Lung microvascular endothelial cell (primary cell): ENCODE data around the gene PCDHGB5. TPM values are rescaled to one million over a fixed set of nuclear protein-coding genes. Genes with fewer than 3 reads are reported as not detected.
"Not testable (repeated sequence)": the region's sequence is repeated elsewhere in the genome, so short reads cannot be mapped to it uniquely, and the experiment has no call there.

Source experiments
- DNase-seq, 2 donors: peaks; one replicate each; pipeline versions ENCODE4 v3.0.0 to v3.0.0-alpha.2; 2010; ENCODE audit warnings: low read depth in 2 of 2
- total RNA-seq: library from RNA; depleted of rRNA; stranded (reverse); fragments of >200 nt; gene quantifications from 2 replicates; pipeline ENCODE4 v1.2.1, GENCODE V29; 2014

PCDHGB5 gene
- total RNA-seq, 1 donor from 2014 or later = 9.5 TPM

DNA sequence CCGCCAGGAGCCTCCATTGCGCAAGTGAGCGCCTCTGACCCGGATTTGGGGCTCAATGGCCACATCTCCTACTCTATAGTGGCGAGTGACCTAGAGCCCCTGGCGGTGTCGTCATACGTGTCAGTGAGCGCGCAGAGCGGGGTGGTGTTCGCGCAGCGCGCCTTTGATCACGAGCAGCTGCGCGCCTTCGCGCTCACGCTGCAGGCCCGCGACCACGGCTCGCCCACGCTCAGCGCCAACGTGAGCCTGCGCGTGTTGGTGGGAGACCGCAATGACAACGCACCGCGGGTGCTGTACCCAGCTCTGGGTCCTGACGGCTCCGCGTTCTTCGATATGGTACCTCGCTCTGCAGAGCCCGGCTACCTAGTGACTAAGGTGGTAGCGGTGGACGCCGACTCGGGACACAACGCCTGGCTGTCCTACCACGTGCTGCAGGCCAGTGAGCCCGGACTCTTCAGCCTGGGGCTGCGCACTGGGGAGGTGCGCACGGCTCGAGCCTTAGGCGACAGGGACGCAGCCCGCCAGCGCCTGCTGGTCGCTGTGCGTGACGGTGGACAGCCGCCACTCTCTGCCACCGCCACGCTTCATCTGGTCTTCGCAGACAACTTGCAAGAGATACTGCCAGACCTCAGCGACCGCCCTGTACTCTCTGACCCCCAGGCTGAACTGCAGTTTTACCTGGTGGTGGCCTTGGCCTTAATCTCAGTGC lies 12.0 kb downstream of the PCDHGB5 start:
- DNase-seq = no peak

DNA sequence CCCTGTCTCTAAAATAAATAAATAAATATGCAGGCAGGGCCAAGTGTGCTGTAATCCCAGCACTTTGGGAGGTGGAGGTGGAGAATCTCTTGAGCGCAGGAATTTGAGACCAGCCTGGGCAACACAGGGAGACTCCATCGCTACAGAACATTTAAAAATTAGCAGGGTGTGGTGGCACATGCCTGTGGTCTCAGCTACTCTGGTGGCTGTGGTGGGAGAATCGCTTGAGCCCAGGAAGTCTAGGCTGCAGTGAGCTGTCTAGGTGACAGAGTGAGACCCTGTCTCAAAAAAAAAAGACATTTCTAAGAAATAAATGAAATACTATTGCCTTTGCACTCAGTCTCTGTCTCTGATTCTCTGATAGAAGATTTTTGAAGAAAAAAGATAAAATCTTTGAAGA lies 13.8 kb downstream of the PCDHGB5 start:
- no peak for DNase-seq

DNA sequence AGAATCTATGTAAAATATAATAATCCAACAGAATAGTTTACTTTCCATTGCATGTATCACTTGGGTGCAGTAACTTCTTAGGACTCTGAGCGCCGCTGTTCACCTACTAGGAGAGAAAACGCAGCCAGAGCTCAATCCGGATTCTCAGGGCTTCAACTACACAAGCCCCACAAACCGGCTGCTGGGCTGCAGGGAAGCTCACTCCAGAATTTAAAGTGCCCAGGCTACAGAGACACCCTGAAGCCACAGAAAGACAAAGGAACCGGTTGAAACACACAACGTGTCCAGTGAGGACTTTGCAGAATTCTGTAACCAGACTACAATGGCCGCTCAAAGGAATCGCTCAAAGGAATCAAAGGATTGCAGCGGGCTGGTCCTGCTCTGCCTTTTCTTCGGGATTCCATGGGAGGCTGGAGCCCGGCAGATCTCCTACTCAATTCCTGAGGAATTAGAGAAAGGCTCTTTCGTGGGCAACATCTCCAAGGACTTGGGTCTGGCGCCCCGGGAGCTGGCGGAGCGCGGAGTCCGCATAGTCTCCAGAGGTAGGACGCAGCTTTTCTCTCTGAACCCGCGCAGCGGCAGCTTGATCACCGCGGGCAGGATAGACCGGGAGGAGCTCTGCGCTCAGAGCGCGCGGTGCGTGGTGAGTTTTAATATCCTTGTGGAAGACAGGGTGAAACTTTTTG lies 15.2 kb downstream of the PCDHGB5 start, which contains the start of gene PCDHGA10:
Gene PCDHGA10 (plus strand): TSS at position 134 of the 686 bp plus-strand sequence. CDS start 189 bp downstream, at position 323.
- DNase-seq = peak; percentile 78 to 79

DNA sequence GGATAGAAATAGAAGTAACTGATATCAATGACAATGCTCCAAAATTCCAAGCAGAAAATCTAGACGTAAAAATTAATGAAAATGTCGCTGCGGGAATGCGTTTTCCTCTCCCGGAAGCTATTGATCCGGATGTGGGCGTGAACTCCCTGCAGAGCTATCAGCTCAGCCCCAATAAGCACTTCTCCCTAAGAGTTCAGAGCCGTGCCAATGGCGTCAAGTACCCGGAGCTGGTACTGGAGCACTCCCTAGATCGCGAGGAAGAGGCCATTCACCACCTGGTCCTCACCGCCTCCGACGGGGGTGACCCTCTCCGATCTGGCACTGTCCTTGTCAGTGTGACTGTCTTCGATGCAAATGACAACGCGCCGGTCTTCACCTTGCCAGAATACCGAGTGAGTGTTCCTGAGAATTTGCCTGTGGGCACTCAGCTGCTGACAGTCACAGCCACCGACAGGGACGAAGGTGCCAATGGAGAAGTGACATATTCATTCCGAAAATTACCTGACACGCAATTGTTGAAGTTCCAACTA lies 15.9 kb downstream of the PCDHGB5 start:
- DNase-seq = no peak

DNA sequence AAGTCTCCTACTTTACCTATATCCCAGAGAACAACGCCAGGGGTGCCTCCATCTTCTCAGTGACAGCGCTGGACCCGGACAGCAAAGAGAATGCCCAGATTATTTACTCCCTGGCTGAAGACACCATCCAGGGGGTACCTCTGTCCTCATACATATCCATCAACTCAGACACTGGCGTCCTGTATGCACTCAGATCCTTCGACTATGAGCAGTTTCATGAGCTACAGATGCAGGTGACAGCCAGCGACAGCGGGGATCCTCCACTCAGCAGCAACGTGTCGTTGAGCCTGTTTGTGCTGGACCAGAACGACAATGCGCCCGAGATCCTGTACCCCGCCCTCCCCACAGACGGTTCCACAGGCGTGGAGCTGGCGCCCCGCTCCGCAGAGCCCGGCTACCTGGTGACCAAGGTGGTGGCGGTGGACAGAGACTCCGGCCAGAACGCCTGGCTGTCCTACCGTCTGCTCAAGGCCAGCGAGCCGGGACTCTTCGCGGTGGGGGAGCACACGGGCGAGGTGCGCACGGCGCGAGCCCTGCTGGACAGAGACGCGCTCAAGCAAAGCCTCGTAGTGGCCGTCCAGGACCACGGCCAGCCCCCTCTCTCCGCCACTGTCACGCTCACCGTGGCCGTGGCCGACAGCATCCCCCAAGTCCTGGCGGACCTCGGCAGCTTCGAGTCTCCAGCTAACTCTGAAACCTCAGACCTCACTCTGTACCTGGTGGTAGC lies 17.0 kb downstream of the PCDHGB5 start:
- DNase-seq = not testable (repeated sequence)

DNA sequence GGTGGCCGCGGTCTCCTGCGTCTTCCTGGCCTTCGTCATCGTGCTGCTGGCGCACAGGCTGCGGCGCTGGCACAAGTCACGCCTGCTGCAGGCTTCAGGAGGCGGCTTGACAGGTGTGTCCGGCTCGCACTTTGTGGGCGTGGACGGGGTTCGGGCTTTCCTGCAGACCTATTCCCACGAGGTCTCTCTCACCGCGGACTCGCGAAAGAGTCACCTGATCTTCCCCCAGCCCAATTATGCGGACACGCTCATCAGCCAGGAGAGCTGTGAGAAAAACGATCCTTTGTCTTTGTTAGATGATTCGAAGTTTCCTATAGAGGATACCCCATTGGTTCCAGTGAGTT lies 17.5 kb downstream of the PCDHGB5 start:
- DNase-seq = not testable (repeated sequence)

DNA sequence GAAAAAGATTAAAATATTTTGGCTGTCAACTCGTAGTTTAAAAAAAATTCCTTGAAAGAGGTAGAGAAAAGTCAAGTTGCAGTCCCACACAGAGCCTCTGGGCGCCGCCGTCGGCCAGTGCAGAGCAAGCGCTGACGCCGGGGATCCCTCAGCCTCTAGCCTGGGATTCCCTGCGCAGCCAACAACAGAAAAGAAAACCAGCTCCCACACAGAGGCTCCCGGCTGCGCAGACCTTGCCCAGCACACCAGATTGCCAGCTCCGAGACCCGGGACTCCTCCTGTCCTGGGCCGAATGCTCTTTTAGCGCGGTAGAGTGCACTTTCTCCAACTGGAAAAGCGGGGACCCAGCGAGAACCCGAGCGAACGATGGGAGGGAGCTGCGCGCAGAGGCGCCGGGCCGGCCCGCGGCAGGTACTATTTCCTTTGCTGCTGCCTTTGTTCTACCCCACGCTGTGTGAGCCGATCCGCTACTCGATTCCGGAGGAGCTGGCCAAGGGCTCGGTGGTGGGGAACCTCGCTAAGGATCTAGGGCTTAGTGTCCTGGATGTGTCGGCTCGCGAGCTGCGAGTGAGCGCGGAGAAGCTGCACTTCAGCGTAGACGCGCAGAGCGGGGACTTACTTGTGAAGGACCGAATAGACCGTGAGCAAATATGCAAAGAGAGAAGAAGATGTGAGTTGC lies 19.9 kb downstream of the PCDHGB5 start, which contains the start of gene PCDHGB7:
Gene PCDHGB7 (plus strand): TSS at position 184 of the 679 bp plus-strand sequence. CDS start 183 bp downstream, at position 367.
- peak; percentile 85 to 89 for DNase-seq

DNA sequence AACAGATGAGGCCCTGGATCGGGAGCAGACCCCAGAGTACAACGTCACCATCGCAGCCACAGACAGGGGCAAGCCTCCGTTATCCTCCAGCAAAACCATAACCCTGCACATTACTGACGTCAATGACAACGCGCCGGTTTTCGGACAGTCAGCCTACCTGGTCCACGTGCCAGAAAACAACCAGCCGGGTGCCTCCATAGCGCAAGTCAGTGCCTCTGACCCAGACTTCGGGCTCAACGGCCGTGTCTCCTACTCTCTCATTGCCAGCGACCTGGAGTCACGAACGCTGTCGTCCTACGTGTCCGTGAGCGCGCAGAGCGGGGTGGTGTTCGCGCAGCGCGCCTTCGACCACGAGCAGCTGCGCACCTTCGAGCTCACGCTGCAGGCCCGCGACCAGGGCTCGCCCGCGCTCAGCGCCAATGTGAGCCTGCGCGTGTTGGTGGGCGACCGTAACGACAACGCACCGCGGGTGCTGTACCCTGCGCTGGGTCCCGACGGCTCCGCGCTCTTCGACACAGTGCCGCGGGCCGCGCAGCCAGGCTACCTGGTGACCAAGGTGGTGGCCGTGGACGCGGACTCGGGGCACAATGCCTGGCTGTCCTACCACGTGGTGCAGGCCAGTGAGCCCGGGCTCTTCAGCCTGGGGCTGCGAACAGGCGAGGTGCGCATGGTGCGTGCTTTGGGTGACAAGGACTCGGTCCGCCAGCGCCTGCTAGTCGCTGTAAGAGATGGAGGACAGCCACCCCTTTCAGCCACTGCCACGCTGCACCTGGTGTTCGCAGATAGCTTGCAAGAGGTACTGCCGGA lies 21.5 kb downstream of the PCDHGB5 start:
- no peak for DNase-seq

DNA sequence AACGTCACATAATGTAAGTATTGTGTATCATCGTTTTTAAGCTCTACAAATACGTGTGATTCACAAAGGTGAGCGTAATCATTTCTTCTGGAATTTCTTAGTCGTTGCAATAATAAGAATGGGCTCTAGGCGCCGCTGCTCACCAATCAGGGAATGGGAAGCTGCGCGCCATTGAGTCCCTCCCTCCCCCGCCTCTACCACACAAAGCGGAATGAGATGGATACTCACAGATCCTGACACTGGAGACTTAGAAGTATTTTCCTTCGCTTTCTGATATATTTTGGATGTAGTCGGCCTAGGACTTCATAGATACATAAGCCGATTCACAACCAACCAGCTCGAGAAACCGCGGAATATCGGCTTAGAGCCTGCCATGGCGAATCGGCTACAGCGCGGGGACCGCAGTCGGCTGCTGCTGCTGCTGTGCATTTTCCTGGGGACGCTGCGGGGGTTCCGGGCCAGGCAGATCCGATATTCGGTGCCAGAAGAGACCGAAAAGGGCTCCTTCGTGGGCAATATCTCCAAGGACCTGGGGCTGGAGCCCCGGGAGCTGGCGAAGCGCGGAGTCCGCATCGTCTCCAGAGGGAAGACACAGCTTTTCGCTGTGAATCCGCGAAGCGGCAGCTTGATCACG lies 23.2 kb downstream of the PCDHGB5 start, which contains the start of gene PCDHGA11:
Gene PCDHGA11 (plus strand): TSS at position 197 of the 634 bp plus-strand sequence. CDS start 177 bp downstream, at position 374.
- DNase-seq = peak; percentile 54 to 72

DNA sequence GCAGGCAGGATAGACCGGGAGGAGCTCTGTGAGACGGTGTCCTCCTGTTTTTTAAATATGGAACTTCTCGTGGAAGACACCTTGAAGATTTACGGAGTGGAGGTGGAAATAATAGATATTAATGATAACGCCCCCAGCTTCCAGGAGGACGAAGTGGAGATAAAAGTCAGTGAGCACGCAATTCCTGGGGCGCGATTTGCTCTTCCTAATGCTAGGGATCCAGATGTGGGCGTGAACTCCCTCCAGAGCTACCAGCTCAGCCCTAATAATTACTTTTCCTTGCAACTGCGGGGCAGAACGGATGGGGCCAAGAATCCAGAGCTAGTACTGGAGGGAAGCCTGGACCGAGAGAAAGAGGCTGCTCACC lies 23.7 kb downstream of the PCDHGB5 start:
- DNase-seq = no peak

DNA sequence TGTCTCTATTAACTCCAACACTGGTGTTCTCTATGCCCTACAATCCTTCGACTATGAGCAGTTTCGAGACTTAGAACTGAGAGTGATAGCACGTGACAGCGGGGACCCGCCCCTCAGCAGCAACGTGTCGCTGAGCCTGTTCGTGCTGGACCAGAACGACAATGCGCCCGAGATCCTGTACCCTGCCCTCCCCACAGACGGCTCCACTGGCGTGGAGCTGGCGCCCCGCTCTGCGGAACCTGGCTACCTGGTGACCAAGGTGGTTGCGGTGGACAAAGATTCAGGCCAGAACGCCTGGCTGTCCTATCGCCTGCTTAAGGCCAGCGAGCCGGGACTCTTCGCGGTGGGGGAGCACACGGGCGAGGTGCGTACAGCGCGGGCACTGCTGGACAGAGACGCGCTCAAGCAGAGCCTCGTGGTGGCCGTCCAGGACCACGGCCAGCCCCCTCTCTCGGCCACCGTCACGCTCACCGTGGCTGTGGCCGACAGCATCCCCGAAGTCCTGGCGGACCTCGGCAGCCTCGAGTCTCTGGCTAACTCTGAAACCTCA lies 25.1 kb downstream of the PCDHGB5 start:
- no peak for DNase-seq

DNA sequence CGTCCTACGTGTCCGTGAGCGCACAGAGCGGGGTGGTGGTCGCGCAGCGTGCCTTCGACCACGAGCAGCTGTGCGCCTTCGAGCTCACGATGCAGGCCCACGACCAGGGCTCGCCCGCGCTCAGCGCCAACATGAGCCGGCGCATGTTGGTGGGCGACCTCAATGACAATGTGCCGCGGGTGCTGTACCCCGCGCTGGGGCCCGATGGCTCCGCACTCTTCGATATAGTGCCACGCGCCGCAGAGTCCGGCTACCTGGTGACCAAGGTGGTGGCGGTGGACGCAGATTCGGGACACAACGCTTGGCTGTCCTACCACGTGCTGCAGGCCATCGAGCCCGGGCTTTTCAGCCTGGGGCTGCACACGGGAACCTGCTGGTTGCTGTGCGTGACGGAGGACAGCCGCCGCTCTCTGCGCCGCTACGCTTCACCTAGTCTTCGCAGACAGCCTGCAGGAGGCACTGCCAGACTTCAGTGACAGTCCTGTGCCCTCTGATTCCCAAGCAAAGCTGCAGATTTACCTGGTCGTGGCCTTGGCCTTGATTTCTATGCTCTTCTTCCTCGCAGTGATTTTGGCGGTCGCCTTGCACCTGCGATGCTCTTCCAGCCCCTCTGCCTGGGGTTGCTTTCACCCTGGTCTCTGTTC lies 30.2 kb downstream of the PCDHGB5 start:
- DNase-seq = no peak

DNA sequence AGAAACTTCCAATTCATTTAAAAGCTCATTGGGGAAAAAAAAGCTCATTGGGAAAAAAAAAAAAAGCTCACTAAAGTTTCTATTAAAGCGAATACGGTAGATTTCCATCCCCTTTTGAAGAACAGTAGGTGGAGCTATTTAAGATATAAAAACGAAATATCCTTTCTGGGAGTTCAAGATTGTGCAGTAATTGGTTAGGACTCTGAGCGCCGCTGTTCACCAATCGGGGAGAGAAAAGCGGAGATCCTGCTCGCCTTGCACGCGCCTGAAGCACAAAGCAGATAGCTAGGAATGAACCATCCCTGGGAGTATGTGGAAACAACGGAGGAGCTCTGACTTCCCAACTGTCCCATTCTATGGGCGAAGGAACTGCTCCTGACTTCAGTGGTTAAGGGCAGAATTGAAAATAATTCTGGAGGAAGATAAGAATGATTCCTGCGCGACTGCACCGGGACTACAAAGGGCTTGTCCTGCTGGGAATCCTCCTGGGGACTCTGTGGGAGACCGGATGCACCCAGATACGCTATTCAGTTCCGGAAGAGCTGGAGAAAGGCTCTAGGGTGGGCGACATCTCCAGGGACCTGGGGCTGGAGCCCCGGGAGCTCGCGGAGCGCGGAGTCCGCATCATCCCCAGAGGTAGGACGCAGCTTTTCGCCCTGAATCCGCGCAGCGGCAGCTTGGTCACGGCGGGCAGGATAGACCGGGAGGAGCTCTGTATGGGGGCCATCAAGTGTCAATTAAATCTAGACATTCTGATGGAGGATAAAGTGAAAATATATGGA lies 32.8 kb downstream of the PCDHGB5 start, which contains the start of gene PCDHGA12:
Gene PCDHGA12 (plus strand): TSS at position 176 of the 782 bp plus-strand sequence. CDS start 253 bp downstream, at position 429.
- DNase-seq = peak; percentile 77 to 87

DNA sequence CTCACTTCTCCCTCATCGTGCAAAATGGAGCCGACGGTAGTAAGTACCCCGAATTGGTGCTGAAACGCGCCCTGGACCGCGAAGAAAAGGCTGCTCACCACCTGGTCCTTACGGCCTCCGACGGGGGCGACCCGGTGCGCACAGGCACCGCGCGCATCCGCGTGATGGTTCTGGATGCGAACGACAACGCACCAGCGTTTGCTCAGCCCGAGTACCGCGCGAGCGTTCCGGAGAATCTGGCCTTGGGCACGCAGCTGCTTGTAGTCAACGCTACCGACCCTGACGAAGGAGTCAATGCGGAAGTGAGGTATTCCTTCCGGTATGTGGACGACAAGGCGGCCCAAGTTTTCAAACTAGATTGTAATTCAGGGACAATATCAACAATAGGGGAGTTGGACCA lies 33.5 kb downstream of the PCDHGB5 start:
- DNase-seq = peak in 1 of 2 donors; percentile 20

DNA sequence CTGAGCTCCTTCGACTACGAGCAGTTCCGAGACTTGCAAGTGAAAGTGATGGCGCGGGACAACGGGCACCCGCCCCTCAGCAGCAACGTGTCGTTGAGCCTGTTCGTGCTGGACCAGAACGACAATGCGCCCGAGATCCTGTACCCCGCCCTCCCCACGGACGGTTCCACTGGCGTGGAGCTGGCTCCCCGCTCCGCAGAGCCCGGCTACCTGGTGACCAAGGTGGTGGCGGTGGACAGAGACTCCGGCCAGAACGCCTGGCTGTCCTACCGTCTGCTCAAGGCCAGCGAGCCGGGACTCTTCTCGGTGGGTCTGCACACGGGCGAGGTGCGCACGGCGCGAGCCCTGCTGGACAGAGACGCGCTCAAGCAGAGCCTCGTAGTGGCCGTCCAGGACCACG lies 34.6 kb downstream of the PCDHGB5 start:
- DNase-seq = not testable (repeated sequence)

DNA sequence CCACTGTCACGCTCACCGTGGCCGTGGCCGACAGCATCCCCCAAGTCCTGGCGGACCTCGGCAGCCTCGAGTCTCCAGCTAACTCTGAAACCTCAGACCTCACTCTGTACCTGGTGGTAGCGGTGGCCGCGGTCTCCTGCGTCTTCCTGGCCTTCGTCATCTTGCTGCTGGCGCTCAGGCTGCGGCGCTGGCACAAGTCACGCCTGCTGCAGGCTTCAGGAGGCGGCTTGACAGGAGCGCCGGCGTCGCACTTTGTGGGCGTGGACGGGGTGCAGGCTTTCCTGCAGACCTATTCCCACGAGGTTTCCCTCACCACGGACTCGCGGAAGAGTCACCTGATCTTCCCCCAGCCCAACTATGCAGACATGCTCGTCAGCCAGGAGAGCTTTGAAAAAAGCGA lies 35.0 kb downstream of the PCDHGB5 start:
- not testable (repeated sequence) for DNase-seq

DNA sequence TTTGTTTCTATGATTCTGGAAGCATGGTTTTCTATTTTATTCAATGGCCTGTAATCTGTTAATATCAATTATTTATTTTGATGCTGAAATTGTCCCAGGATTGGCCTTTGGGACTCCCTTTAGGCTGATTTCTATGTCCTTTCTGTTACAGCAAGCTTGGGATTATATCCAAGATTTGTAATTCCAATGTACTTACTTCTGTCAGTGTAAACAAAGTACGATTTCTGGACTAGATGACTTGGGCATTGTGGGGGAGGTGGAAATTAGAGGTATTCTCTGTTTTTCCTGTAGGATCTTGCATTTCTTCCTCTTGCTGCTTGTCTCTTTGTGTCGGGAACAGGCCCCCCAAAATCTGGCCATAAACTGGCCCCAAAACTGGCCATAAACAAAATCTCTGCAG lies 36.3 kb downstream of the PCDHGB5 start:
- no peak for DNase-seq

DNA sequence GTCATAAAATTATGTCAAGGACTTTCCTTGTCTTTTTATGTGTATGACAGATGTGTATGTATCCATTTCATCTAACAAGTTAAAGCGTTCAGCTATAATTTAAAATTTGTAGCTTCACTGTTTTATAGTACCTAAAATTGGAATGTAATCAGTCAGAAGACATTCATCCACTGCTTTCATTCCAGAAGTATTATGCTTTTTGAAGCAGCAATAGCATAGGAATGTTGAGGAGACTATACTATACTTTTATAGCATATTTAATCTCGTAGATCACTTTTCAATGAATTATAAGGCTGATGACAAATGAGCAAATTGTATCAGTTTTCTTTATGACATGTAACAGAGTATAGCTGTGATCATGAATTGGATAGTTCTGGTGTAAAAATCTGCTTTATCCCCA lies 39.5 kb downstream of the PCDHGB5 start:
- no peak for DNase-seq
